Cardiac fibroblast (primary cell): ENCODE data around the gene GNAZ.

Experiments
- DNase-seq, 2 donors: peaks; one replicate each; pipeline versions ENCODE4 v3.0.0 to v3.0.0-alpha.2; 2010; ENCODE audit warnings: low read depth in 2 of 2
- H3K4me3 ChIP-seq, 2 donors: replicated peaks in 1 of 2; 1 replicate in 1 of 2; 2 replicates in 1 of 2; pipeline ENCODE4 v1.5.1; 2011; ENCODE audit warnings: low read depth in 2 of 2, low read length in 2 of 2, mild to moderate bottlenecking in 2 of 2, moderate library complexity in 1 of 2
- TF ChIP-seq, protein P1 (sequence below): IDR thresholded peaks from one replicate; pipeline ENCODE4 v1.5.1; 2011; ENCODE audit warnings: low read depth, mild to moderate bottlenecking, low read length, inconsistent platforms

The GNAZ gene

DNA sequence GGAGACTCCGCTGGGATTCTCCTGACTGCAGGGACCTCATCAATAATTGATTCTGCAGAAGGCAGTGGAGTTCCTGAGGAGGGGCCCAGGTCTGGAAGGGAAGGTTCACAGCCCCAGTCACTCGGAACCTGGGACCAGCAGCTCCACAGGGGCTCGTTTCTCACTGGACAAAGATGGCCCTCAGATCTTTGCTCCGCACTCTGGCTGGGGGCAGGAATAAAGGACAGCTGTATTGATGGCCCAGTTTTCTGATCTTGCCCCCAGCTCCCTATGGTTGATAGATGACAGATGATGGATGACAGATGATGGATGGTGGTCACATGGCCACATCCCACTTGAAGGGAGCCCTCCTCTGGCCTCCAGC, 98.7 kb downstream of the GNAZ start:
- TF ChIP-seq, protein P1, sequence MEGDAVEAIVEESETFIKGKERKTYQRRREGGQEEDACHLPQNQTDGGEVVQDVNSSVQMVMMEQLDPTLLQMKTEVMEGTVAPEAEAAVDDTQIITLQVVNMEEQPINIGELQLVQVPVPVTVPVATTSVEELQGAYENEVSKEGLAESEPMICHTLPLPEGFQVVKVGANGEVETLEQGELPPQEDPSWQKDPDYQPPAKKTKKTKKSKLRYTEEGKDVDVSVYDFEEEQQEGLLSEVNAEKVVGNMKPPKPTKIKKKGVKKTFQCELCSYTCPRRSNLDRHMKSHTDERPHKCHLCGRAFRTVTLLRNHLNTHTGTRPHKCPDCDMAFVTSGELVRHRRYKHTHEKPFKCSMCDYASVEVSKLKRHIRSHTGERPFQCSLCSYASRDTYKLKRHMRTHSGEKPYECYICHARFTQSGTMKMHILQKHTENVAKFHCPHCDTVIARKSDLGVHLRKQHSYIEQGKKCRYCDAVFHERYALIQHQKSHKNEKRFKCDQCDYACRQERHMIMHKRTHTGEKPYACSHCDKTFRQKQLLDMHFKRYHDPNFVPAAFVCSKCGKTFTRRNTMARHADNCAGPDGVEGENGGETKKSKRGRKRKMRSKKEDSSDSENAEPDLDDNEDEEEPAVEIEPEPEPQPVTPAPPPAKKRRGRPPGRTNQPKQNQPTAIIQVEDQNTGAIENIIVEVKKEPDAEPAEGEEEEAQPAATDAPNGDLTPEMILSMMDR: no peak
- H3K4me3 ChIP-seq: no peak overlapping the region
- DNase-seq: no peak
